GOT3 (cell line): ENCODE measurements around the gene INF2.

ENCODE experiments used
- DNase-seq: peaks from one replicate; lab custom pipeline; 2025; ENCODE audit warnings: mixed read lengths; lab: John Stamatoyannopoulos, UW

The INF2 gene

DNA sequence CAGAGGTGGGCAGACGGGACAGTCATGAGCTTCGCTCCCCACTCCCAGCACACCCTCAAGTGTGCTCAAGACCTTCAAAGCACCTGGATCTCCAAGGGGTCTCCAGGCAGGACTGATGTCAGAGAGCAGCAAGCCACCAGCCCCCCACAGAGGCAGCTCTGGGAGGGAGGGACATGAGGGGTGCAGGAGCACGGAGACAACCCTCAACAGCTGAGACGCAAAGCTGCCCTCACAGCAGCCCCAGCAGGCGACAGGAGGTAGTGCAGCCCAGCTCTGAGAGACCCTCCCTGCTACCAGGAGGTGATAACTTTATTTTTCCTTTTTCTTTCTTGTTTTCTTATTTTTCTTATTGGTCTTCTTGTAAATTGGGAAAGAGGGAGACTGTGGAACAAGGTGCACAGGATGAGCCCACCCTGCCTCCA is 81.4 kb downstream of the INF2 start:
- DNase-seq: no peak

DNA sequence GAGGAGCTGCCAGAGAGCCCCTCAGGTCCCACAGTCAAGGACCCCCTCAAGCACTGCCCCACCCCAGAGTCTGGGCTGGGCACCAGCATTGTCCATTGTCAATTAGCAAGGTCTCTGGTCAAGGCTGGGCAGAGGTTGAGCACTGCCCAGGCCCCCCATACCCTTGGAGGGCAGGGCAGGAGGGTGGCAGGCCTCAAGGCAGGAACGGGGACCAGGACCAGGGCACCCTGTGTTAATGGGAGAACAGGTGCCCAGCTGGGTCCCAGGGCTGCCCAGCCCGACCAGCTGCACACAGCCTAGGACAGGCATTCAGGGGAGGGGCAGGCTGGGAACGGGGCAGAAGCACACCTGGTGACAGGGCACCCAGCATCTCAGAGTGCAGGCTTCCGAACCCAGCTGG is 82.0 kb downstream of the INF2 start:
- DNase-seq: no peak
